ENCODE measurements around the gene CYLD. TPM values are rescaled to one million over a fixed set of nuclear protein-coding genes. Genes with fewer than 3 reads are reported as not detected.

The CYLD gene
- polyA plus RNA-seq, 1 donor from 2014 or later: 27.6 TPM

DNA sequence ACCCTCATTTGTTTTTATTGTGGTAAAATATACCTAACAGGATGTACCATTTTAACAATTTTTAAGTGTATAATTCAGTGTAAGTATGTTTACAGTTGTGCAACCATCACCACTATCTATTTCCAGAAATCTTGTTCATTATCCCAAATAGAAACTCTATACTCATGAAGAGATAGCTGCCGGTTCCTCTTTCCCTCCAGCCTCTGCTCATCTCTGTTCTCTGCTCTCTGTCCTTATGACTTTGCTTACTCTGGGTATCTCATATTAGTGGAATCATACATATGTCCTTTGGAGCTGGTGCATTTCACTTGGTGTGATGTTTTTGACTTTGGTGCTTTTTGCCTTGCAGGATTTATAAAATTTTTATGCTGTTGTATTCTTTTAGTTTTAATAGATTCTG lies 19.4 kb downstream of the CYLD start:
- Histone ChIP-seq H3K36me3 (ENCODE audit: insufficient read depth, low read length) (no peaks in the 10 kb centered on the region), H3K9me3 (ENCODE audit: low read length) (peaks cover 3% of the 10 kb centered on the region), H3K27ac (ENCODE audit: low read length) (no peak overlapping the region), H3K4me2 (ENCODE audit: low read length) (no peak overlapping the region), H3K79me2 (replicated peaks; ENCODE audit: insufficient read depth, low read length) (peaks cover 2% of the 10 kb centered on the region), H3K4me3 (ENCODE audit: low read length) (no peak overlapping the region), H4K20me1 (ENCODE audit: insufficient read depth) (no peaks in the 10 kb centered on the region), H3F3A (ENCODE audit: insufficient read depth, low read length, poor library complexity, severe bottlenecking) (no peaks in the 10 kb centered on the region), H3K27me3 (ENCODE audit: insufficient read depth, low read depth, low read length) (no peaks in the 10 kb centered on the region), H3K9ac (ENCODE audit: low read length) (no peak overlapping the region), H3K9me2 (ENCODE audit: insufficient read depth, low read length) (no peaks in the 10 kb centered on the region), H2AFZ (ENCODE audit: low read depth, low read length) (no peak overlapping the region)
- no peak for TF ChIP-seq RAD21 (conservative IDR thresholded peaks at IDR 0.05)
- no peak for TF ChIP-seq POLR2AphosphoS5 (IDR thresholded peaks at IDR 0.05)
- TF ChIP-seq TAF1 (IDR thresholded peaks at IDR 0.05; ENCODE audit: low read depth): no peak
- no peak for TF ChIP-seq EP300 (conservative IDR thresholded peaks at IDR 0.05; ENCODE audit: poor library complexity, severe bottlenecking)
- no peak for TF ChIP-seq SMC3 (conservative IDR thresholded peaks at IDR 0.05; ENCODE audit: poor library complexity)
- no peak for TF ChIP-seq MXI1 (conservative IDR thresholded peaks at IDR 0.05; ENCODE audit: poor library complexity, severe bottlenecking)
- no peak for TF ChIP-seq CTCF (IDR thresholded peaks at IDR 0.05; ENCODE audit: poor library complexity, severe bottlenecking)

GRCh38 chr16:50762241-50762640 lies 20.4 kb downstream of the CYLD start:
- Histone ChIP-seq H3K4me2 (ENCODE audit: low read length) (no peak overlapping the region), H4K20me1 (ENCODE audit: insufficient read depth) (no peaks in the 10 kb centered on the region), H3K27ac (ENCODE audit: low read length) (no peak overlapping the region), H3K9me3 (ENCODE audit: low read length) (peaks cover 7% of the 10 kb centered on the region), H3K36me3 (ENCODE audit: insufficient read depth, low read length) (peaks cover 4% of the 10 kb centered on the region), H3K9me2 (ENCODE audit: insufficient read depth, low read length) (no peaks in the 10 kb centered on the region), H3K79me2 (replicated peaks; ENCODE audit: insufficient read depth, low read length) (peaks cover 2% of the 10 kb centered on the region), H3F3A (ENCODE audit: insufficient read depth, low read length, poor library complexity, severe bottlenecking) (no peaks in the 10 kb centered on the region), H3K4me3 (ENCODE audit: low read length) (no peak overlapping the region), H2AFZ (ENCODE audit: low read depth, low read length) (no peak overlapping the region), H3K27me3 (ENCODE audit: insufficient read depth, low read depth, low read length) (no peaks in the 10 kb centered on the region), H3K9ac (ENCODE audit: low read length) (no peak overlapping the region)
- TF ChIP-seq RAD21 (conservative IDR thresholded peaks at IDR 0.05) (no peak), CTCF (IDR thresholded peaks at IDR 0.05; ENCODE audit: poor library complexity, severe bottlenecking) (no peak), MXI1 (conservative IDR thresholded peaks at IDR 0.05; ENCODE audit: poor library complexity, severe bottlenecking) (no peak), SMC3 (conservative IDR thresholded peaks at IDR 0.05; ENCODE audit: poor library complexity) (no peak), POLR2AphosphoS5 (IDR thresholded peaks at IDR 0.05) (no peak), EZH2 (IDR thresholded peaks at IDR 0.05; ENCODE audit: borderline replicate concordance, insufficient read depth, low read length, poor library complexity, severe bottlenecking) (no peak), TAF1 (IDR thresholded peaks at IDR 0.05; ENCODE audit: low read depth) (no peak), EP300 (conservative IDR thresholded peaks at IDR 0.05; ENCODE audit: poor library complexity, severe bottlenecking) (no peak)

DNA sequence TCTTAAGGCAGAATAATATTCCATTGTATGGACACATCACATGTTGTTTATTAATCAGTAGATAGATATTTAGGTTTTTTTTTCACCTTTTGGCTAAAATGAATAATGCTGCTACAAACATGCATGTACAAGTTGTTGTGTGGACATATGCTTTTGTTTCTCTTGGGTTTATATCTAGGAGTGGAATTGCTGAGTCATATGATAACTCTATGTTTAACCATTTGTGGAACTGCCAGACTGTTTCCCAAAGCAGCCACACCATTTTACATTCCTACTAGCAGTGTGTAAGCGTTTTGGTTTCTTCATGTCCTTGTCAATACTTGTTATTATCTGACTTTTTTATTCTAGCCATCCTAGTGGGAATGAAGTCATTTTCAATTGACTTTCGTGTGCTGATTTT lies 21.3 kb downstream of the CYLD start:
- H3K9ac ChIP-seq (ENCODE audit: low read length): no peak overlapping the region

More for the DNA sequence above, 21.3 kb downstream of the CYLD start:
- no peaks in the 10 kb centered on the region for H3K9me2 ChIP-seq (ENCODE audit: insufficient read depth, low read length)
- no peaks in the 10 kb centered on the region for H3K79me2 ChIP-seq (replicated peaks; ENCODE audit: insufficient read depth, low read length)
- H3K27ac ChIP-seq (ENCODE audit: low read length): no peak overlapping the region
- no peak overlapping the region for H3K4me2 ChIP-seq (ENCODE audit: low read length)
- H2AFZ ChIP-seq (ENCODE audit: low read depth, low read length): no peak overlapping the region
- H3F3A ChIP-seq (ENCODE audit: insufficient read depth, low read length, poor library complexity, severe bottlenecking): no peaks in the 10 kb centered on the region
- no peak overlapping the region for H3K4me3 ChIP-seq (ENCODE audit: low read length)
- no peaks in the 10 kb centered on the region for H4K20me1 ChIP-seq (ENCODE audit: insufficient read depth)
- H3K27me3 ChIP-seq (ENCODE audit: insufficient read depth, low read depth, low read length): no peaks in the 10 kb centered on the region
- peaks cover 4% of the 10 kb centered on the region for H3K36me3 ChIP-seq (ENCODE audit: insufficient read depth, low read length)
- TF ChIP-seq EP300 (conservative IDR thresholded peaks at IDR 0.05; ENCODE audit: poor library complexity, severe bottlenecking) (no peak), EZH2 (IDR thresholded peaks at IDR 0.05; ENCODE audit: borderline replicate concordance, insufficient read depth, low read length, poor library complexity, severe bottlenecking) (no peak), REST (IDR thresholded peaks at IDR 0.05; ENCODE audit: borderline replicate concordance) (no peak), SMC3 (conservative IDR thresholded peaks at IDR 0.05; ENCODE audit: poor library complexity) (no peak), CTCF (IDR thresholded peaks at IDR 0.05; ENCODE audit: poor library complexity, severe bottlenecking) (no peak), MXI1 (conservative IDR thresholded peaks at IDR 0.05; ENCODE audit: poor library complexity, severe bottlenecking) (no peak), POLR2AphosphoS5 (IDR thresholded peaks at IDR 0.05) (no peak), TAF1 (IDR thresholded peaks at IDR 0.05; ENCODE audit: low read depth) (no peak)
- peaks cover 7% of the 10 kb centered on the region for H3K9me3 ChIP-seq (ENCODE audit: low read length)

All from neural cell (in vitro differentiated cells).